Stimulated activated CD4-positive, alpha-beta T cell treated with anti-CD3 and anti-CD28 coated beads, Interleukin-1b, Interleukin-23, amount 100 ng/mL, for 4 hours (primary cell): ENCODE data around the gene CTCF.

Source experiments
- DNase-seq, 2 donors: peaks; one replicate each; pipeline ENCODE4 v3.0.0-alpha.2; 2020; ENCODE audit warnings: low read depth in 2 of 2

CTCF gene

DNA sequence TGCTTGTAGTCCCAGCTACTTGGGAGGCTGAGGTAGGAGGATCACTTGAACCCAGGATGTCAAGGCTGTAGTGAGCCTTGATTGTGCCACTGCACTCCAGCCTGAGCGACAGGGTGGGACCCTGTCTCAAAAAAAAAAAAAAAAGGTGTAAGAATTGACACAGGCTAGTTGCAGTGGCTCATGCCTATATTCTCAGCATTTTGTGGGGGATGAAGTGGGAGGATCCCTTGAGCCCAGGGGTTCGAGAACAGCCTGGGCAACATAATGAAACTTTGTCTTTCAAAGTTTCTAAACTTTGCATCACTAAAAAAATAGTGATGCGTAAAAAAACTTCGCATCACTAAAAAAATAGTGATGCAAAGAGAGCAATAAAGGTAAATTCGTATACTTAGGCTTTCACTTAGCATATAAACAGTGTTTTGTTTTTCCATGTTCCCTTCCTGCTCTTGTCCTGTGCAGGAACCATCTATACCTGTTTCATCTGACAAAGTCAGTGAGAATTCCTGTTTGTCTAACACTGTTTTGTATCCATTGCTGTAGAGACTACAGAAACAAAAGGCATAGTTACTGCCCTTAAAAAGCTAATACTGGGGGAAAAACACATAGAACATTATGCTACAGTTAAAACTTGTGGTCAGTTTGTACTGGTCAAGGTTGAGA is 32.1 kb downstream of the CTCF start:
- no peak for DNase-seq

- DNase-seq: no peak
Observed at GRCh38 chr16:67594956-67595355, 32.6 kb downstream of the CTCF start.

- no peak for DNase-seq
Observed at GRCh38 chr16:67598527-67598926, 36.2 kb downstream of the CTCF start.

DNA sequence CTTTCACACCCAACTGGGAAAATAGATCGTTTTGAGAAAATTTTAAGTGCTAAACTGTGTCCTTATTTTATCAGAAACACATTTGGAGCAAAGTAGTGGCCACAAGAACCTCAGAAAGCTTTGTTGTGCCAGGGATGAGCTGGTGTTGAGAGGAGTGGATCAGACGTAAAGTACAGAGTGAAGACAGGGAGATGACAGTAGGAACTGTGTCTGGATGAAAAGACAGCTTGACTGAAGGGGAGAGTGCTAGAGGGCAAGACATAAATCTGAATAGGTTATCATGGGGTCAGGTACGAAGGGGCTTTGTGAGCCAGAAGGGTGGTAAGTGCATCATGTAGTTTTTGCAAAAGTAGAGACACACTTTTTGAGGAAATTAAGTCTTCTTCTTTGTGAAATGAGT is 43.3 kb downstream of the CTCF start:
- no peak for DNase-seq

GRCh38 chr16:67606632-67607031 is 44.3 kb downstream of the CTCF start:
- no peak for DNase-seq

GRCh38 chr16:67608364-67608763 is 46.0 kb downstream of the CTCF start:
- no peak for DNase-seq

GRCh38 chr16:67613808-67614207 is 51.5 kb downstream of the CTCF start:
- no peak for DNase-seq

GRCh38 chr16:67628216-67628615 is 65.9 kb downstream of the CTCF start:
- DNase-seq: no peak

GRCh38 chr16:67632415-67633172 is 70.3 kb downstream of the CTCF start:
- no peak for DNase-seq

GRCh38 chr16:67636713-67637112 is 74.4 kb downstream of the CTCF start:
- no peak for DNase-seq

- DNase-seq: no peak
Observed at GRCh38 chr16:67637625-67638024, 75.3 kb downstream of the CTCF start.

GRCh38 chr16:67641779-67642708 is 79.7 kb downstream of the CTCF start:
- DNase-seq: no peak

DNA sequence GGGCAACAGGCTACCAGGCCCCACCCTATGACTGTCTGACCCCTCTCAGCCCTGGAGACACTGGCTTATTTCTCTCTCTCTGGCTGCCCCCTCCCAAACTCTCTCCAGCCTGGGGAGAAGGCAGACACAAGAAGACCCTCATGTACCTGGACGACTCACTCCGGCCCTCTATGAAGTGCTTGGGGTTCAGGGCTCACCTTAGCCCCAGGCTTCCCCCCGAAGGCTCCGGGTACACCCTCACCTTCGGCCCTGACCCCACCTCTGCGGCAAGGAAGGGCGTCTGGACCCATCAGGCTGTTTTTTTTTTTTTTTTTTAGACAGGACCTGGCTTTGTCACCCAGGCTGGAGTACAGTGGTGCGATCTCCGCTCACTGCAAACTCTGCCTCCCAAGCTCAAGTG is 81.7 kb downstream of the CTCF start:
- DNase-seq: no peak

DNA sequence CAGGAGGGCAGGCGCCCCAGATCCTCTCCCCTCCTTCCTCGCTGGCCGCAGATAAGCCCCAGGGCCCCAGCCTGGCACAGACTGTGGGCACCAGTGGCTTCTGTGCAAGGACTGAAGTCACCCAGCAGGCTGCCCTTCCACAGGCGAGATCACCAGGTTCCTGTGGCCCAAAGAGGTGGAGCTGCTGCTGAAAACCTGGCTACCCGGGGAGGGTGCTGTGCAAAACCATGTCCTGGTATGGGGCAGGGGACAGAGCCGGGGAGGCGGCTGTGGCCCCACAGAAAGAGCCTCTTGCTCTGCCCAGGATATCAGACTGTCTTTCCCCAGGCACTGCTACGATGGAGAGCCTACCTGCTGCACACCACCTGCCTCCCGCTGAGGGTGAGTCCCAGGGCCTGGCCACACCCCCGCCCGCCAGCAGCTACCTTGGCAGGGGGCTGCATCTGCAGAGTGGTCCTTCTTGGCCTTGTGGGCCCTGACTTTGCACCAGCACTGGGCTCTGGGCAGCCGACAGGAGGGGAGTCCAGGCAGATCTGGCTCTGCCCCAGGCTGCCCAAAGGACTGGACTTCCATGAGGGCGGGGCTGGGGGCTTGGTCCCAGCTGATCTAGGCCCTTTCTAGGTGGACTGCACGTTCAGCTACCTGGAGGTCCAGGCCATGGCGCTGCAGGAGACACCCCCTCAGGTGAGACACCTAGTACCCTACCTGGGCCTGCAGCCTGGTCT is 83.2 kb downstream of the CTCF start:
- no peak for DNase-seq

GRCh38 chr16:67647111-67647651 is 84.9 kb downstream of the CTCF start:
- no peak for DNase-seq

DNA sequence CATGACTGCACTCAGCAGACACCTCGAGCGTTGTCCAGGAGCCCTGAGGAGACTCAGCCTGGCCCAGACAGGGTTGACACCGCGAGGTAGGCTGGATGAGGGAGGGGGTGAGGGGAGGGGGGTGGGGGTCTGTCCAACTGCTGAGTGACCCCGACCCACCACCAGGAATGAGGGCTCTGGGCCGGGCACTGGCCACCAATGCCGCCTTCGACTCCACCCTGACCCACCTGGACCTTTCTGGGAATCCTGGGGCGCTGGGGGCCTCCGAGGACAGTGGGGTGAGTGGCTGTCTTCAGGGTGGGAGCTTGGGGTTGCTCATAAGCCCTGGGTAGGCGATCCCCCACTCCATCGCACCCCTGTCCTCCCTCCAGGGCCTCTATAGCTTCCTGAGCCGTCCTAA is 85.4 kb downstream of the CTCF start:
- no peak for DNase-seq

DNA sequence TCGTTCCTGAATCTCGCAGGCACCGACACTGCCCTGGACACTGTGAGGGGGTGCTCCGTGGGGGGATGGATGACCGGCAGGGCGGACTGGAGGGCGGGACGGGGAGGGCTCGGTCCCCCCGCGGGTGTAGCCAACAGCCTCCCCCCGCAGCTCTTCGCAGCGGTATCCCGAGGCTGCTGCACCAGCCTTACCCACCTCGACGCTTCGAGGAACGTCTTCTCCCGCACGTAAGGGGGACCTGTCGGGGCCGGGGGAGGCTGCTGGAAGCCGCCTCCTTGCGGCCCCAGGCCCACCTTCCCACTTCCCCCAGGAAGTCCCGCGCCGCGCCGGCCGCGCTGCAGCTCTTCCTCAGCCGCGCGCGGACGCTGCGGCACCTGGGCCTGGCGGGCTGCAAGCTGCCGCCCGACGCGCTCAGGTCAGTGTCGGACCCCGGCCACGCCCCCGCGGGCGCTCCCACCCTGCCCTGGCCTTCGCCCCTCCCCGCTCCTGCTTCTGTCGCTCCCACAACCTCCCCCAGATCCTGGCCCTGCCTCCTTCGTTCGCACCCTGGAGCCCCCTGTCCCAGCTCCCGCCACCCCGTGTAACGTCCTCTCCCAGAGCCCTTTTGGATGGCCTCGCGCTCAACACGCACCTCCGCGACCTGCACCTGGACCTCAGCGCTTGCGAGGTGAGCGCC is 85.9 kb downstream of the CTCF start:
- no peak for DNase-seq

DNA sequence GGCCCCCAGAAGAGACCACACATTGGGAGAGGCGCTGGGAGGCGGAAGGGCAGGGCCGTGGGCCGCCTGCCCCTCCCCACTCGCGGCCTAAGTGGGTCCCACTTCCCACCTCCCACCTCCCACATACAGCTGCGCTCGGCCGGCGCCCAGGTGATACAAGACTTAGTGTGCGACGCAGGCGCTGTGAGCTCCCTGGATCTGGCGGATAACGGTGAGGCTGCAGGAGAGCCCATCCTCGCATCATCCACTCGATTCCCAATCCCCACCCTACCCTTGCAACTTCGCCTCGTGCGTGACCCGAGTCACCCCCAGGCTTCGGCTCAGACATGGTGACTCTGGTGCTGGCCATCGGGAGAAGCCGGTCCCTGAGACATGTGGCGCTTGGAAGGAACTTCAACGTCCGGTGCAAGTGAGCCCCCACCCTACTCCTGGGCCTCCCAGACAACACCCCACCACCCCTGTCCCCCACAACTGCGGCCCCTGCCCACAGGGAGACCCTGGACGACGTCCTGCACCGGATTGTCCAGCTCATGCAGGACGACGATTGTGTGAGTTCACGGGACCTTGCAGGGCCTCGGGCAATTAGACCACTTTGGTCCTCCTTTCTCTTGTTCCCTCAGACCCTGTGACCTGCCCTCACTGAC is 86.6 kb downstream of the CTCF start:
- no peak for DNase-seq

- DNase-seq: no peak
Observed at GRCh38 chr16:67649494-67649931, 87.2 kb downstream of the CTCF start.

- no peak for DNase-seq
Observed at GRCh38 chr16:67650023-67650422, 87.7 kb downstream of the CTCF start.
